AG04450 (cell line): Measurements from ENCODE around the gene TSPO2. TPM values are rescaled to one million over a fixed set of nuclear protein-coding genes. Genes with fewer than 3 reads are reported as not detected.

Experiments used
- CTCF ChIA-PET: fragments of 300-600, 350-600 bp; formaldehyde crosslinking; extraction: SDS; loops from one replicate; lab custom pipeline; 2022; ENCODE audit warnings: antibody characterized with exemption, inconsistent platforms; lab: Charles Lee
- POLR2A ChIA-PET: fragments of 350-600 bp; formaldehyde crosslinking; extraction: SDS; loops from one replicate; lab custom pipeline; 2021; ENCODE audit warnings: antibody characterized with exemption, inconsistent platforms; lab: Yijun Ruan, JAX
- DNase-seq: peaks from one replicate; pipeline ENCODE4 v3.0.0-alpha.2; 2011; ENCODE audit warnings: low read depth, low spot score
- H3K27ac ChIP-seq: one replicate; pipeline ENCODE4 v1.5.1; 2012; ENCODE audit warnings: low read depth, low read length, control low read depth
- H3K27me3 ChIP-seq: one replicate; pipeline ENCODE4 v1.6.0; 2012; ENCODE audit warnings: low read length; ENCODE audit not compliant: control insufficient read depth, insufficient read depth
- H3K4me3 ChIP-seq: 2 replicates; pipeline ENCODE4 v1.5.1; 2011; ENCODE audit warnings: mild to moderate bottlenecking, low read depth, low read length, control low read depth
- H3K9me3 ChIP-seq: 2 replicates; pipeline ENCODE4 v1.5.1; 2012; ENCODE audit warnings: low read length; ENCODE audit not compliant: control insufficient read depth, insufficient read depth
- polyA plus RNA-seq: library from polyadenylated mRNA; depleted of rRNA; stranded (reverse); fragments of >200 nt; gene quantifications from 2 replicates; pipeline ENCODE4 v1.2.3, GENCODE V29; 2011
- TF ChIP-seq, protein P1 (sequence below): IDR thresholded peaks from 2 replicates; pipeline ENCODE4 v1.5.1; 2011; ENCODE audit warnings: low read depth, low read length, control low read depth, inconsistent platforms

Gene TSPO2
- polyA plus RNA-seq, 1 experiment = not detected

DNA sequence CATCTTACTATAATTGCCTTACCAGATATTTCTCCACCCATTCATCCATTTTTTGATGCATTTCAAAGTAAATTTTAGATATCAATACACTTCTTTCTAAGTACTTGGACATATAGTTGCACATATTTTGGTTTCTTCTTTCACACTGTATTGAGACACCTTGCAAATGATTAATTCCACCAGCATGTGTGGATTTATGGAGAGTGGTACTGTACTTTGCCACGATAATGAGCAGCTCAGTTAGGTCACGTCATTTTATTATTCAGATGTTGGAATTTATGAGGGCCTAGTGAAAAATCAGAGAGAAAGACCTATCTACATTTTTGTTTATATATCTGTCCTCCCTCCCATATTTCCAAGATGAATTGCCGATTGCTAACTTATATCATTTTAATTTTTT lies 35.8 kb downstream of the TSPO2 start:
- ChIA-PET CTCF (interaction anchor here (2.4 to 2.6 kb wide), 2 partner anchors 14 to 103 kb away, joined by 5 to 9 read pairs; no protein-coding TSS in a partner anchor), POLR2A (no interaction called here)
- Histone ChIP-seq H3K9me3 (no peaks in the 10 kb centered on the region), H3K27ac (no peak overlapping the region), H3K27me3 (no peaks in the 10 kb centered on the region), H3K4me3 (no peak overlapping the region)
- no peak for DNase-seq
- TF ChIP-seq, protein P1, sequence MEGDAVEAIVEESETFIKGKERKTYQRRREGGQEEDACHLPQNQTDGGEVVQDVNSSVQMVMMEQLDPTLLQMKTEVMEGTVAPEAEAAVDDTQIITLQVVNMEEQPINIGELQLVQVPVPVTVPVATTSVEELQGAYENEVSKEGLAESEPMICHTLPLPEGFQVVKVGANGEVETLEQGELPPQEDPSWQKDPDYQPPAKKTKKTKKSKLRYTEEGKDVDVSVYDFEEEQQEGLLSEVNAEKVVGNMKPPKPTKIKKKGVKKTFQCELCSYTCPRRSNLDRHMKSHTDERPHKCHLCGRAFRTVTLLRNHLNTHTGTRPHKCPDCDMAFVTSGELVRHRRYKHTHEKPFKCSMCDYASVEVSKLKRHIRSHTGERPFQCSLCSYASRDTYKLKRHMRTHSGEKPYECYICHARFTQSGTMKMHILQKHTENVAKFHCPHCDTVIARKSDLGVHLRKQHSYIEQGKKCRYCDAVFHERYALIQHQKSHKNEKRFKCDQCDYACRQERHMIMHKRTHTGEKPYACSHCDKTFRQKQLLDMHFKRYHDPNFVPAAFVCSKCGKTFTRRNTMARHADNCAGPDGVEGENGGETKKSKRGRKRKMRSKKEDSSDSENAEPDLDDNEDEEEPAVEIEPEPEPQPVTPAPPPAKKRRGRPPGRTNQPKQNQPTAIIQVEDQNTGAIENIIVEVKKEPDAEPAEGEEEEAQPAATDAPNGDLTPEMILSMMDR = no peak

DNA sequence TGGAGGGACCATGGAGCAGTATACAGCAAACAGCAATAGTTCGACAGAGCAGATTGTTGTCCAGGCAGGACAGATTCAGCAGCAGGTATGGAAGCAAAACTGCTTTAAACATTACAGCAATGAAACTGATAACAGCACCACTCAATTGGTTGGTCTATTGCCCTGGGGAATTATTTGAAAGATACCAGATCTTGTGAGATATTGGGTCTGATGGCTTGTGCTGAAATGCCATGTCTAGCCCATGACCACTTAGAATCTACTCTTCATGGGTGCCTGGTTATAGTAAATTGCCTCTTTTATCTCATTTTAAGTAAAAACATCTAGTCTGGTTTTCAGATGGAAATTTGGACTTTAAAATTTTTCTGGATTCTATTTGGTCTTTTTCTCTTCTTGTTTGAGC lies 36.8 kb downstream of the TSPO2 start:
- Histone ChIP-seq H3K27me3 (no peaks in the 10 kb centered on the region), H3K27ac (no peak overlapping the region), H3K9me3 (no peaks in the 10 kb centered on the region), H3K4me3 (no peak overlapping the region)
- ChIA-PET POLR2A (no interaction called here), CTCF (interaction anchor here (1.1 to 2.4 kb wide), 3 partner anchors 11 to 102 kb away, joined by 3 to 7 read pairs (median 5); no protein-coding TSS in a partner anchor)
- TF ChIP-seq, protein P1 = no peak
- no peak for DNase-seq

DNA sequence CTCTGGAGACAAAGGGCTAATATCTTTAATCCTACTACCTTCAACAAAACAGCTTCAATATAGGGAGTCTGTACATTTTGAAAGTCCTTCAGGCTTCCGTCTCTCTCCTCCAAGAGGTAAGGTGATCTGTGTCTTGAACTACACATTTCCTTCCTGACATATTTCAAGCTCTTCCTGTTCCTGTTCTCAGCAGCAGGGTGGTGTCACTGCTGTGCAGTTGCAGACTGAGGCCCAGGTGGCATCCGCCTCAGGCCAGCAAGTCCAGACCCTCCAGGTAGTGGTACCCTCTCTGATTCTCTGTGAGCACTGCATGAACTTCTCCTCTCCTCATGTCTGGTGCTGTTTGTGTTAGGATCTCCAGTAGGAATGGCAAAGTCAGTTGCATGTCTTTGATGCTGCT lies 38.4 kb downstream of the TSPO2 start:
- CTCF ChIA-PET = interaction anchor here (0.7 to 1.7 kb wide), 2 partner anchors 12 to 287 kb away, joined by 4 to 7 read pairs; no protein-coding TSS in a partner anchor
- POLR2A ChIA-PET = no interaction called here
- TF ChIP-seq, protein P1 = no peak
- Histone ChIP-seq H3K27me3 (no peaks in the 10 kb centered on the region), H3K27ac (no peak overlapping the region), H3K9me3 (no peaks in the 10 kb centered on the region), H3K4me3 (no peak overlapping the region)
- DNase-seq = no peak

DNA sequence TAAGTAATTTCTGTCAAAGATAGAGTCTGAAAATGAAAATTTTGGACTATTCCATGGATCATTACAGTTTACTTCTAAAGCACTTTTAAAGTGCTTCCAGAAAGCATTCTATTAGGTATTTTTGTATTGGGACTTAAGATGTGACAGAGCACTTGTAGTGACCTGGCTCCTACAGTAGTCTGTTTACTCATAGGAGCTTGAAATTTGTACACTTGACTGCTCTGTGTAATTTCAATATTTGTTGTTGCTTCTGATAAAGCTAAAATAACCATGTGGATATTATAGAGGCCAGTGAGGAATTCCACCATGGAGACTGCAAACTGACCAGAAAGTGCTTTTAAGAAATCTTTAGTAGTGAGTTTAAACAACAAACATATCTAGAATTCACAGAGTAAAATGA lies 40.8 kb downstream of the TSPO2 start:
- Histone ChIP-seq H3K9me3 (no peaks in the 10 kb centered on the region), H3K4me3 (no peak overlapping the region), H3K27ac (no peak overlapping the region), H3K27me3 (no peaks in the 10 kb centered on the region)
- DNase-seq = no peak
- ChIA-PET POLR2A (no interaction called here), CTCF (interaction anchor here (1.1 to 1.9 kb wide), 3 partner anchors 9 to 99 kb away, joined by 3 to 5 read pairs (median 4); no protein-coding TSS in a partner anchor)
- TF ChIP-seq, protein P1 = no peak

DNA sequence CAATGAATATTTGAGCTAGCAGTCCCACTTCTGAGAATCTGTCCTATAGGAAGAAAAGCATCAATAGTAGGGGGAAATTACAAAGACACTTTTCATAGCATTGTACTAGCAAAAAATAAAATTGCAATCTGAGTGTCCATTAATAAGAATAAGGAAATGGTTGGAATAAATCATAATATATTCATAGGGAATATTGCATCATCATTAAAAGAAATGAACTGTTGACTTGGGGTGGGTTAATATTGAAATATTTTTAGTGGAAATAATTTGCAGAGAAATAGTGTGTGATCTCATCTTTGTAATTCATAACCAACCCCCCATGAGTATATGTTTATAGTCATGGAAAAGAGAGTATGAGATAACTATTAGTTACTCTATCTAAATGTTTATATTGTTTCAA lies 42.9 kb downstream of the TSPO2 start:
- H3K9me3 ChIP-seq = no peaks in the 10 kb centered on the region
- ChIA-PET POLR2A (no interaction called here), CTCF (no interaction called here)
- H3K4me3 ChIP-seq = no peak overlapping the region
- no peak overlapping the region for H3K27ac ChIP-seq
- DNase-seq = no peak
- TF ChIP-seq, protein P1 = no peak
- H3K27me3 ChIP-seq = no peaks in the 10 kb centered on the region
